Activated CD4-positive, alpha-beta T cell treated with anti-CD3 and anti-CD28 coated beads, Interleukin-2, amount 50 U/mL, for 1 hour (primary cell): Measurements from ENCODE around the gene PLD5.
"Not testable (repeated sequence)": the region's sequence is repeated elsewhere in the genome, so short reads cannot be mapped to it uniquely, and the experiment has no call there.

Experiments used
- DNase-seq: peaks from one replicate; pipeline ENCODE4 v3.0.0-alpha.2; 2020

Gene PLD5

DNA sequence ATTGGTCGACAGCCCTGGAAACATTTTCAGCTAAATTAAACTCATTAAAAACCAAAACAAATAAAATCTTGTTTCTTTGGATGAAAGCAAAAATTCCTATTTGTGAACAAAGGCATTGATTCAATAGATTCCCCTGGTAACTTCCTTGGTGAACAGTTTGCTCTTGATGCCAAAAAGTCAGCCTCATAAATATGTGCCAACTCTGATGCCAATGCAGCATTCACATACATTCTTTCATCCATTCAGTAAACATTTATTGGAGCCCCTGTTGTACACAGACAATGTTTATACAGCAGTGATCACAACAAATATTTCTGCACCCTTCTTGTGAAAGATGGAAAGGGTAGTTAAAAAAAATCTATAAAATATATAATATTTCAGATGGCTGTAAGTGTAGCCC, 107.8 kb downstream of the PLD5 start:
- DNase-seq: no peak

DNA sequence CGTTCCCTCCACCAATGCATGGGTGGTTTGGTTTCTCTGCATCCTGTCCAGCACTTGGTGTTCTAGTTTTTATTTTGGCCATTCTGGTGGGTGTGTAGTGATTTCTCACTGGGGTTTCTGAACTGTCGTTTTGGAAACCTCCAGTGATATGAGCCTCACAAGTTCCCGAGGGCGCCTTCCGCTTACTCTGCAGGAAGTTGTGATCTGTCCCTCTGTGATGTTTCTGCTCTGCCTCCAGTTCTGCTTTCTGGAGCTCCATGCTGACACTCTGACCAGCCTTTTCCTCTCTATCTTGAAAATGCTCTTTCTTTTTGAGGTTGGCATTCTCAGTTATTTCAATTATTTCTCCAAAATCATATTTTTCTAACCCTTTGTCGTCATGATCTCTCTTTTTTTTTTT, 111.6 kb downstream of the PLD5 start:
- no peak for DNase-seq

DNA sequence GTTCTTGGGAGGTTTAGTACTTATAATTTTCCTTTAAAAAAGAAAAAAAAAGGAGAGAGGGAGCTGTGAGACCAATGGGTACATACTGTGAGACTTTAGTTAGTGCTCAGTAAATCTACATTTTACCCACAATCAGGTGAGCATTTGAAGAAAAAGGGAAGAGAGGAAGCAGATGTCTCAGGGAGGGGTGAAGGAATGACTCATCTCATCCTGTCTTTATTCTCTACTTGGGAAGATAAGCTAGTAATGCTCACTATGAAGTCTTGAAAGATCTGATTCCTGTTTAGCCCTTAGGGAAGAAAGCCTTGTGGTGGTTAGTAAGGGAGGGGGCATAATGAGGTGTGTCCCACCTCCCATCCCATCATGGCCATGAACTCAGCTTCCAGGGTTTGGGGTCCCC, 112.6 kb downstream of the PLD5 start:
- no peak for DNase-seq

DNA sequence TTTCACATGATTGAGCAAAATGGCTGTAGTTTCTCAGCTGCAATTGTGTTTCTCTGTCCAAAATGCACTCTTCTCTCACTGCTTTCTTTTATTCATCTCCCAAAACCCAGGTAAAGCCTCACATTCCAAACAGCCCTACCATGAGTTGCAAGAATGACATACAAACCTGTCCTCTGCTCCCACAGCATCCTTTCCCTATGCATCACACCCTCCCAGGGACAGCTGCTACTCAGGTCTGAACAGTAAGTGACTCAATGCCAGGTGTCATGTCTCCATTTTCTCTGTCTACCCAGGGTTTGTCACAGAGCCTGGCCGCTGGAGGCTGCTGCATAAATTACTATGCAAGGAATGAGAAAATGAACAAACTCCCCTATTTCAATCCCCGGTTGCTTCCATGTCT, 118.5 kb downstream of the PLD5 start:
- no peak for DNase-seq

GRCh38 chr1:242404296-242404695, 120.2 kb downstream of the PLD5 start:
- no peak for DNase-seq

DNA sequence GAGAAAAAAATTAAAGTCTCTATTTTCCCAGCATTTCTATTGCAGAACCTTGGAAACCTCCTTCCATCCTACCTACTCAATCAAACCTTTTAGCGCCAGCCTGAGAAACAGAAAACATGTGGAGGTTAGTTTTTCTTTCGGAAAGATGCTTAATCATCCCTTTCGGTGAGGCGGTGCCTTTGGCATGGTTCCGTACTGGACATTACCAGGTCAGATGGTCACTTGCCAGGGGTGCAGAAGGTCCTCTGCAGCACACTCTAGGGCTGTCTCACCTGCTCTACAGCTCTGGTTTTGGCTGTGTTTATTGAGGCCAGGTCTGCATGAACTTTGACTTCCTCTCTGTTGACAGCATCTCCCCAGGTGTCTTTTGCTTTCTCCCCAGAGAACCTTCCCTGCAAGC, 121.5 kb downstream of the PLD5 start:
- DNase-seq: no peak

- no peak for DNase-seq
Observed at GRCh38 chr1:242401937-242402336, 122.6 kb downstream of the PLD5 start.

DNA sequence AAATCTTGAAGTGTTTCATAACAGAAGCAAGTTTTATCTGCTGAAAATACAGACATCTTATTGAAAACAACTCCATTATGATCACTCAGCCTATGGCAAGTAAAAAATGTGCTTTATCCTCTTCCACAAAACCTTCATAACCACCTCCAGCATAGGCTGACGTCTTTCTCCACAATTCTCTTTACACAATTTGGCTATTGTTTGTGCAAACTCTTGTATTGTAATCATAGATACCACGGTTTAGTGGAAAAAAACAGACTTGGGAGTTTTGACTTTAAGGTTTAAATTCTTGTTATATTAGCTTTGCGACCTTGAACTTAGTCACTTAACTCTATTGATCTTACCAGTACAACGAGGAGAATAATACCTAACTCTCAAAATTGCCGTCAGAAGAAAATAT, 126.1 kb downstream of the PLD5 start:
- DNase-seq: no peak

DNA sequence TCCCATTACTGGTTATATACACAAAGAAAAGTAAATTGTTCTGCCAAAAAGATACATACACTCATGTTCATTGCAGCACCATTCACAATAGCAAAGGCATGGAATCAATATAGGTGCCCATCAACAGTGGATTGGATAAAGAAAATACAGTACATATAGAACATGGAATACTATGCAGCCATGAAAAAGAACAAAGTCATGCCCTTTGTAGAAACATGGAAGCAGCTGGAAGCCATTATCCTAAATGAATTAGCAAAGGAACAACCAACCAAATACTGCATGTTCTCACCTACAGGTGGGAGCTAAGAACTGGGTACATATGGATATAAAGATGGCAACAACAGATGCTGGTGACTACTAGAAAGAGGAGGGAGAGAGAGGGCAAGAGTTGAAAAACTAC, 132.6 kb downstream of the PLD5 start:
- DNase-seq: no peak

DNA sequence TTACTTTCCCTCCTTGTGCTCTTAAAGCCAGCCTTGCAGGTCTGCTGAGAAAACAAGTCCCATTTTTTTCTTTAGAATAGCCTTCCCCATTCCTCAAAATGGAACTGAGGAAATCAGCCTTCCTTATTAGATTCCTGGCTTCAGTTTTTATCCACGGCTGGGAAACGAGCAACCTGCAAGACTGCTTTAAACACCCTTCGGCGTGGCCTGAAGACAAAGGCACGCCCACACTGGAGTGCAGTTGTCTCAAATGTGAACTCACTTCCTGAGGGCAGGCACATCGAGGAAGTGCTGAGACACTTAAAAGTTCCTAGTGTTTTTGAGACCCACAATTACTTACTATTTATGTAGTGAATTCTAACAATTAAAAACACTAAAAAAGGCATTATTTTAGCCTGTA, 148.4 kb downstream of the PLD5 start:
- DNase-seq: not testable (repeated sequence)

DNA sequence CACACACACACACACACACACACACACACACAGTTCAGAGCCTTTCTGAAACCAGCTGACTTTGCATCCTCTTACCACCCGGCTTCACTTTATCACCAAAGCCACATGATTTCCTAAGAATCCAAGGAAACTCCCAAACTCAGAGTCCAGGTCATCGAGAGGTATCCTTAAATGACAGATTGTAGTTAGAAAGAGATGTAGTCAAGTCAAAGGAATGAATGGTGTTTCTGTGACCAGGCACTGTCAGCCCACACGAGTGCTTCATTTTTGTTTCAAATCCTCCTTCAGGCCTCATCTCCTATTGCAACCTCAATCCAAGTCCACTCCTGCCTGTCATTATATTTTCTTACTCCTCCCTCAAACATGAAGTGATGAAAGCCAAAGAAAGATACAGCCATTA, 174.1 kb downstream of the PLD5 start:
- DNase-seq: not testable (repeated sequence)

DNA sequence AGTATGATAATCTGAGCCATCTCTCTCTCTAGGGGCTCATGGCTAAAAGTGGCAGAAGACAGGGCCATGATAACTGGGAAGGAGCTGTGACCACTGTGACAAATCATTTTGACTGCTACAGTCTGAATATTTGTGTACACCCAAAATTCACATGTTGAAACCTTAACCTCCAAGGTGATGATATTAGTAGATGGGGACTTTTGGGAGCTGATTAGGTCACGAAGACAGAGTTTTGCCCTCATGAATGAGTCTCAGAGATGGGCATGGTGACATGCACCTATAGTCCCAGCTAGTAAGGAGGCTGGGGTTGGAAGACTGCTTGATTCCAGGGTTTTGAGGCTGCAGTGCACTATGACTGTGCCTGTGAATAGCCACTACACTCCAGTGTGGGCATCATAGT, 174.9 kb downstream of the PLD5 start:
- DNase-seq: no peak

DNA sequence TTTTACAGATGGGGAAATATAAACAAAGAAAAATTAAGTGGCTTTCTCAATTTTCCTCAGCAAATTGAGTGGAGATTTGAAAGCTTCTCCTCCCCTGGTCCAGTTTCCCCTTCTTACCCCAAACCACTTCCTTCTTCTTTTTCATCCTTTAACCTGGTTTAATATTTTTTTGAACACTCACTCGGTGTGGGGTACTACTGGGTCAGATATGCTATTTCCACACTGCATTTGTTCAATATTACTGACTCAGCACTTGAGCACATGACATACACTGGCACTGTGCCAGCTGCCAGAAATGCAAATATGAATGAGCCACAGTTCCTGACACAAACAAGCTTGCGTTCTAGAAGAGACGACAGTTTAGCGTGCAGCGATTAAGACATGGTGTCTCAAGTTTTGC, 193.6 kb downstream of the PLD5 start:
- DNase-seq: not testable (repeated sequence)

GRCh38 chr1:242327381-242327780, 197.1 kb downstream of the PLD5 start:
- not testable (repeated sequence) for DNase-seq

- DNase-seq: not testable (repeated sequence)
Observed at GRCh38 chr1:242321981-242322380, 202.5 kb downstream of the PLD5 start.

GRCh38 chr1:242318140-242318539, 206.4 kb downstream of the PLD5 start:
- DNase-seq: no peak

GRCh38 chr1:242314865-242315264, 209.6 kb downstream of the PLD5 start:
- not testable (repeated sequence) for DNase-seq

DNA sequence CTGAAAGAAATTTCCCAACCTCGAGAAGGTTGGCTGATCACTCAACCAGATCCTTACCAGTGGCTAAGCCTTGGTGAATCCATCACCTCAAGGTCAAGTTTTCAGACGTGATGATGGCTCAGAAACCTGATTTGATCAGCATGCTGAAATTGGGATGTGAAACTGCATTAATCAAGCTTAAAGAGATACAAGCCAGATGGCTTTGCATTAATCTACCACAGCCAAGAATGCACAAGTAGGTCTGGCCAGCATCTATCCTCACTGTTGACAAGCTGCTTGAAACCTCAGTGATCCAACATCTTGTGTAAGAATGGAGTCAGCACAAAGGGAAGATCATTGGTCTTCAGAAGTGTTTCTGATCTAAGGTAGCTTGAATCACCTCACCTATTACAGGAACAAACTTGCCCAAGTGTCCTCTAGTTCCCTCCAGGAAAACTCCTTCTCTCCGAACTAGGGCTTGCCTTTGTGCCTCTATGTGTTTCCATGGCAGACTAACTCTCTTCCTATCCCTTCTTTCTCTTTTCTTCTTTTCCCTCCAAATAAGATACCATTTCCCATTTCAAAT, 210.3 kb downstream of the PLD5 start:
- DNase-seq: not testable (repeated sequence)

DNA sequence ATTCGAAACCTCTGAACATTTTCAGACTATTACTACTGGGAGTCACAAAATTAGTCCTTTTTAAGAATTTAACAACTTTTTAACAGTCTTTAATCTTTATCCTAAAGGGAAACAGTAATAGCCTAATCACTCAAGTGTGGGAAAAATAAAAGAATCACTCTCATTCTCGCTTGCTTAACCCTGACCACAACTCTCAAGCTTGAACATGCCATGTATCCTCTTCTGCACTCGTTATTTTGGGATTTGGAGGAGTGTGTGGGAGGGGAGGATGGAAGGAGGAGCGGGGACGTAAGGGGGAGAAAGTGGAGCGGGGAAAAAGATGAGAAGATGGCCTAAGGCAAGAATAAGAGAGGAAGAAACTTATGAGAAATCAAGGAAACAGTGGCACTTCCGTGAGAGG, 215.8 kb downstream of the PLD5 start:
- DNase-seq: not testable (repeated sequence)

GRCh38 chr1:242293781-242294180, 230.7 kb downstream of the PLD5 start:
- not testable (repeated sequence) for DNase-seq

DNA sequence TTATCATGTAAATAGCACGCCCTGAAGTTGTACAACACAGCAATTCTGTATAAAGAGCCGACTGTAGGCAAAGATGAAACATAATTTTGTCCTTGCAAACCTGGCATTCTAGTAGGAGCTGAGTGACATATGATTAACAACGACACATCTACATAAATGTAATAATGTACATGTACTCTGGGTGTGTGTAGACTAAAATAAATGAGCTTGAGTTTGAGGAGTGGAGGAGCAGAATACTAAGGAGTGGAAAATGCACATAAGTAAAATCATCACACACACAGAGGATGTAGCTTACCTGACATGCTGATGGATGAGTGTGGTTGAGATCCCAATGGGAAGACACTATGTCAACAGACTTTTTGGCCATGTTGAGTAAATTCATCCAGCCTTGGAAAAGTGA, 236.4 kb downstream of the PLD5 start:
- DNase-seq: not testable (repeated sequence)

DNA sequence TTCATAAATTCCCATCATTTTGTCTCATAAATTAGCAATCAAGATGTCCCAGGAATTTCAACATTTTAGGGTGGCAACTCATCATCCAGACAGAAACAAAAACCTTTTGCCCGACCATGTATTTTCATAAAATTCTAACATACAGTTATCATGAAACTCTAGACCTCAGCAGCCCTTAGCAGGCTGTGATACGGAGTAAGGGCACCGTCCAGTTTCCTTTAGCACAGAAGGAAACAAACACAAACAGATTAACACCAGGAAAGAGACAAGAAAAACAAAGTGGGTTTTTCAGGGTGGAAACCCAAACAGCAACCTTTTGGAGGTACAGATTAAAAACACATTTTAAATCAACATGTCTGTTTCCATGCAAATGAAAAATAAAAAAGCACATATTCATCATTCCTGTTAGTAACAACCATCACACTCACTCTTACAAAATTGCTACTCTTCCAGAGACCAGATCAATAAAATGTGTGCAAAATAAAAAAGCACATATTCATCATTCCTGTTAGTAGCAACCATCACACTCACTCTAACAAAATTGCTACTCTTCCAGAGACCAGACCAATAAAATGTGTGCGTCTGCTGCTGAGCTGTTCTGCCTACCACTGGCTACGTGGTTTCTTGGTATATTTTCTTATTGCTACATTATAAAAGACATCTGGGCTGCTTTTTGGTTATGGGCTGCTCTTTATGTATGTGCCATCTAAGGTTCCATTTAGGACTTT, 241.6 kb downstream of the PLD5 start:
- not testable (repeated sequence) for DNase-seq

DNA sequence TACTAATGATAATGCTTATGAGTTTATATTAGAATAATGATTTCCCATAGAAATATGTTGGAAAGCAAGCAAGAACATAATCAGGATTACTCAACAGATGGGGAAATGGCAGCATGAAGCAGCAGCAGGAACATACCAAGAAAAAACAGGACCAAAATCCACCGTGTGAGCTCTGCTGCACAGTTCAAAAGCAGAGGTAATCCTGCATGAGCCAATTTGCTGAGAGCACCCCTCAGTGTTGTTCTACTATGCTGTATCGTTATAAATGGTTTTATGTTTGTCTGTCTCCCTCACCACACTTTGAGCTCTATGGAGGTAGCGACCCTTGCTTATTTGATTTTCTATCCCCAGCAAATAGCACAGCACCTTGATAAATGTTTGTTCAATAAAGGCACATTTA, 246.1 kb downstream of the PLD5 start:
- DNase-seq: not testable (repeated sequence)

DNA sequence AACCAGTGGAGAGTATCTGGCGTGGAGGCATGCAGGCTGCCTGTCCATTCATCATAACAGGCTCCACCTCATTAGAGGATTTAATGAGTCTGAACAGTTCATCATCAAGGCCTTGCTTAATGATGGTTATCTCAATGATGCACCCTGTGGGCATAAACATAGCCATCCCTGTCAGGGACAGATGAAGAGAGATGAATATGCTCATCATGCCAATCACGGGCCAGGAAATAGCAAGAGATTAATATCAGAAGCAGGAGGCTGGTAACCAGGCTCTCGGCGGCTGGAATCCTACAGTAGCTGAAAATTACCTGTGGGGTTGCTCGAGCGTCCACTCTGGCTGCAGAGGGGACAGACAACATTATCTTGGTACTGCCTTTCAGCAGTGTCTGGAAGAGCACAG, 247.7 kb downstream of the PLD5 start:
- not testable (repeated sequence) for DNase-seq

GRCh38 chr1:242267004-242267403, 257.5 kb downstream of the PLD5 start:
- not testable (repeated sequence) for DNase-seq
